DOHH2 (cell line): ENCODE measurements around the gene OPN5.

Source experiments
- CTCF ChIP-seq: fragments of 200-600 bp; sonication (generic); IDR thresholded peaks from one replicate; pipeline ENCODE4 v1.5.1; 2014; ENCODE audit warnings: antibody characterized with exemption, mild to moderate bottlenecking, low read depth, low read length; ENCODE audit not compliant: poor library complexity, severe bottlenecking
- EZH2phosphoT487 ChIP-seq: fragments of 200-600 bp; sonication (generic); IDR thresholded peaks from 2 replicates; pipeline ENCODE4 v1.6.1; 2017; ENCODE audit warnings: borderline replicate concordance, mild to moderate bottlenecking, antibody characterized with exemption, low read length, moderate library complexity, mixed read lengths

GRCh38 chr6:47767102-47767501, 14.7 kb upstream of the OPN5 start:
- TF ChIP-seq CTCF (no peak), EZH2phosphoT487 (no peak)
